Epithelial cell of proximal tubule (primary cell): ENCODE results near the gene UBE2D2. TPM values are rescaled to one million over a fixed set of nuclear protein-coding genes. Genes with fewer than 3 reads are reported as not detected.

Experiments
- DNase-seq: peaks from one replicate; pipeline ENCODE4 v3.0.0-alpha.2; 2011; ENCODE audit warnings: low read depth
- H3K4me3 ChIP-seq: 2 replicates; pipeline ENCODE4 v1.5.1; 2011; ENCODE audit warnings: low read depth, mild to moderate bottlenecking, low read length
- CTCF ChIP-seq: conservative IDR thresholded peaks from 2 replicates; pipeline ENCODE4 v1.5.1; 2012; ENCODE audit warnings: low read depth, mild to moderate bottlenecking, low read length
- total RNA-seq: library from RNA; depleted of rRNA; stranded (reverse); fragments of >200 nt; gene quantifications from 2 replicates; pipeline ENCODE4 v1.2.3, GENCODE V29; 2015

The UBE2D2 gene
- total RNA-seq, 1 donor from 2014 or later, result 205 TPM

GRCh38 chr5:139675825-139676224 is 114.7 kb downstream of the UBE2D2 start:
- TF ChIP-seq CTCF, result no peak
- no peak overlapping the region for H3K4me3 ChIP-seq
- no peak for DNase-seq

GRCh38 chr5:139676406-139676805 is 115.3 kb downstream of the UBE2D2 start:
- no peak overlapping the region for H3K4me3 ChIP-seq
- no peak for TF ChIP-seq CTCF
- DNase-seq, result no peak

GRCh38 chr5:139676951-139677735 is 116.0 kb downstream of the UBE2D2 start:
- no peak for TF ChIP-seq CTCF
- no peak overlapping the region for H3K4me3 ChIP-seq
- no peak for DNase-seq

Other genes starting within 250 kb of the UBE2D2 start
- gene PAIP2, start 219.5 kb upstream of the UBE2D2 start, total RNA-seq, result 54.0 and 77.6 TPM in 2 replicates
- gene SLC23A1, start 178.0 kb upstream of the UBE2D2 start, total RNA-seq, result 0.07 TPM in 1 of 2 replicates, not detected in the other
- gene MZB1, start 171.4 kb upstream of the UBE2D2 start, total RNA-seq, result not detected in 2 replicates
- 2.7 and 3.1 TPM in 2 replicates for gene PROB1, start 166.2 kb upstream of the UBE2D2 start, total RNA-seq
- 2.2 and 5.3 TPM in 2 replicates for gene SPATA24, start 157.2 kb upstream of the UBE2D2 start, total RNA-seq
- gene DNAJC18, start 121.8 kb upstream of the UBE2D2 start, total RNA-seq, result 4.5 and 5.9 TPM in 2 replicates
- 0.12 and 0.65 TPM in 2 replicates for gene ECSCR, start 98.6 kb upstream of the UBE2D2 start, total RNA-seq
- gene SMIM33, start 90.3 kb upstream of the UBE2D2 start, total RNA-seq, result not detected in 2 replicates
- gene STING1, start 78.6 kb upstream of the UBE2D2 start, total RNA-seq, result 17.0 and 18.9 TPM in 2 replicates
- 45.0 and 56.4 TPM in 2 replicates for gene CXXC5, start 87.0 kb downstream of the UBE2D2 start, total RNA-seq
- not detected in 2 replicates for gene PSD2, start 234.5 kb downstream of the UBE2D2 start, total RNA-seq